Activated CD8-positive, alpha-beta T cell treated with anti-CD3 and anti-CD28 coated beads for 36 hours (primary cell): ENCODE results near the gene RNU6-9. TPM values are rescaled to one million over a fixed set of nuclear protein-coding genes. Genes with fewer than 3 reads are reported as not detected.
A peak's percentile ranks its signal among the peaks of the same experiment; 100 is the strongest.

Experiments used
- ATAC-seq: fragments of 200-7000 bp; cut with Tn5 transposase; one replicate; pipeline ENCODE4 v1.10.0; 2021; ENCODE audit warnings: mild to moderate bottlenecking, moderate library complexity
- CTCF ChIA-PET: fragments of 350-600 bp; sonication (Branson Sonifier 250); formaldehyde crosslinking; loops from one replicate; lab custom pipeline; 2021; ENCODE audit warnings: antibody characterized with exemption; lab: Charles Lee
- POLR2A ChIA-PET: fragments of 350-600 bp; sonication (Branson Sonifier 250); formaldehyde crosslinking; loops from one replicate; lab custom pipeline; 2021; ENCODE audit warnings: antibody characterized with exemption; lab: Charles Lee
- DNase-seq: peaks from one replicate; pipeline ENCODE4 v3.0.0-alpha.2; 2020
- H3K27ac Mint-ChIP-seq: one replicate; pipeline ENCODE4 v1.8.0; 2021; ENCODE audit warnings: mild to moderate bottlenecking, mixed read lengths
- H3K27me3 Mint-ChIP-seq: one replicate; pipeline ENCODE4 v1.8.0; 2021; ENCODE audit warnings: mixed read lengths
- H3K36me3 Mint-ChIP-seq: one replicate; pipeline ENCODE4 v1.8.0; 2021; ENCODE audit warnings: low read depth, mixed read lengths
- H3K4me1 Mint-ChIP-seq: one replicate; pipeline ENCODE4 v1.8.0; 2021; ENCODE audit warnings: low read depth, mixed read lengths
- H3K4me3 Mint-ChIP-seq: one replicate; pipeline ENCODE4 v1.8.0; 2021; ENCODE audit warnings: mild to moderate bottlenecking, moderate library complexity, mixed read lengths
- H3K9me3 Mint-ChIP-seq: one replicate; pipeline ENCODE4 v1.8.0; 2021; ENCODE audit warnings: mixed read lengths
- CTCF ChIP-seq: fragments of 200-600 bp; IDR thresholded peaks from one replicate; pipeline ENCODE4 v1.8.0; 2022; ENCODE audit warnings: antibody characterized with exemption, mild to moderate bottlenecking
- intact Hi-C: fragments of 100-400 bp; cut with micrococcal nuclease; formaldehyde crosslinking; loops from one replicate; pipeline ENCODE4 v1.10.0; 2022
- total RNA-seq, 2 experiments: library from RNA; stranded (reverse); gene quantifications; one replicate each; pipeline ENCODE4 v1.2.3, GENCODE V29; 2021

RNU6-9 gene
- total RNA-seq, 2 experiments from 2014 or later, result not detected

DNA sequence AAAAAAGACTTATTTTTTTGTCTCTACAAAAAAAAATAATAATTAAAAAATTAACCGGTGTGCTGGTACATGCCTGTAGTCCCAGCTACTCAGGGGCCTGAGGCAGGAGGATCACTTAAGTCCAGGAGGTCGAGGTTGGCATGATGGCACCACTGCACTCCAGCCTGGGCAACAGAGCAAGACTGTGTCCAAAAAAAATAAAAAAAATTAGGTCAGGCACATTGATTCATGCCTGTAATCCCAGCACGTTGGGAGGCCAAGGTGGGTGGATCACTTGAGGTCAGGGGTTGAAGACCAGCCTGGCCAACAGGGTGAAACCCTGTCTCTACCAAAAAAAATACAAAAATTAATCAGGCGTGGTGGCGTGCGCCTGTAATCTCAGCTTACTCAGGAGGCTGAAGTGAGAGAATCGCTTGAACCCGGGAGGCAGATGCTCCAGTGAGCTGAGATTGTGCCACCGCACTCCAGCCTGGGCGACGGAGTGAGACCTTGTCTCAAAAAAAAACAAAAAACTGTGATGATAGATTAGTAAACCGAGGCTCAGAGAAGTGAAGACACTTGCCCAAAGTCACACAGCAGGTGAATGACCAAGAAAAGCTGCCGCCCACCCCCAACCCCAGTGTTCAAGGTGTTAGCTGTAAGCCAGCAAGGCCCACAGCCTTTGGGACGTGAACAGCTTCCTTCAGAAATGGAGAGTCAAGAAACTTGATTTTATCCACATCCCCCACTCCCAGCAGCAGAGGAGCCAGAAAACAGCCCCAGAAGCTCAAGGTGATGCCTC, 9.4 kb downstream of the RNU6-9 start:
- Mint-ChIP-seq H3K9me3 (no peaks in the 10 kb centered on the region), H3K4me1 (peaks cover 36% of the 10 kb centered on the region), H3K27ac (no peak overlapping the region), H3K36me3 (peaks cover 9% of the 10 kb centered on the region), H3K4me3 (no peak overlapping the region), H3K27me3 (no peaks in the 10 kb centered on the region)
- no peak for TF ChIP-seq CTCF
- DNase-seq, result no peak
- ATAC-seq, result no peak
- intact Hi-C loops, result no loop called here
- CTCF ChIA-PET, result interaction anchor here (1.3 to 1.7 kb wide), 3 partner anchors 9 to 39 kb away, joined by 3 to 5 read pairs (median 4); partner anchors contain the start of genes MED16 and RNU6-9
- POLR2A ChIA-PET, result interaction anchor here (2.2 kb wide), 1 partner anchor 9 kb away, joined by 10 read pairs; the partner anchor contains the start of genes MED16 and RNU6-9

- DNase-seq, result no peak
- ATAC-seq, result no peak
- TF ChIP-seq CTCF, result no peak
- H3K9me3 Mint-ChIP-seq, result no peaks in the 10 kb centered on the region
- peaks cover 9% of the 10 kb centered on the region for H3K36me3 Mint-ChIP-seq
- POLR2A ChIA-PET, result interaction anchor here (2.2 kb wide), 1 partner anchor 10 kb away, joined by 10 read pairs; the partner anchor contains the start of genes MED16 and RNU6-9
- H3K4me1 Mint-ChIP-seq, result peaks cover 40% of the 10 kb centered on the region
- intact Hi-C loops, result no loop called here
- H3K27ac Mint-ChIP-seq, result no peak overlapping the region
- no peak overlapping the region for H3K4me3 Mint-ChIP-seq
- CTCF ChIA-PET, result interaction anchor here (1.5 to 1.7 kb wide), 2 partner anchors 10 to 20 kb away, joined by 3 to 5 read pairs; partner anchors contain the start of genes MED16 and RNU6-9
- no peaks in the 10 kb centered on the region for H3K27me3 Mint-ChIP-seq
Measured at GRCh38 chr19:903266-903797, 10.0 kb downstream of the RNU6-9 start.

GRCh38 chr19:904545-904944, 11.3 kb downstream of the RNU6-9 start:
- intact Hi-C loops, result no loop called here
- TF ChIP-seq CTCF, result no peak
- Mint-ChIP-seq H3K27me3 (no peaks in the 10 kb centered on the region), H3K36me3 (peaks cover 8% of the 10 kb centered on the region), H3K9me3 (no peaks in the 10 kb centered on the region), H3K4me3 (no peak overlapping the region), H3K4me1 (peaks cover 52% of the 10 kb centered on the region), H3K27ac (peak overlapping the region; percentile 30)
- ChIA-PET CTCF (interaction anchor here (2.0 kb wide), 1 partner anchor 41 kb away, joined by 6 read pairs; no protein-coding TSS in a partner anchor), POLR2A (interaction anchor here (0.6 to 1.5 kb wide), 3 partner anchors 10 to 13 kb away, joined by 3 to 7 read pairs (median 4); partner anchors contain the start of genes MED16 and RNU6-9)
- ATAC-seq (no peak), DNase-seq (no peak)

- Mint-ChIP-seq H3K4me3 (no peak overlapping the region), H3K27ac (peak overlapping the region; percentile 93), H3K4me1 (peaks cover 58% of the 10 kb centered on the region), H3K36me3 (peaks cover 10% of the 10 kb centered on the region), H3K27me3 (no peaks in the 10 kb centered on the region), H3K9me3 (no peaks in the 10 kb centered on the region)
- intact Hi-C loops, result no loop called here
- DNase-seq (no peak), ATAC-seq (no peak)
- no peak for TF ChIP-seq CTCF
- ChIA-PET POLR2A (interaction anchor here (0.9 to 1.0 kb wide), 3 partner anchors 12 to 14 kb away, joined by 3 to 4 read pairs (median 3); partner anchors contain the start of gene RNU6-9), CTCF (no interaction called here)
Measured at GRCh38 chr19:906480-906879, 13.2 kb downstream of the RNU6-9 start.
